ENCODE measurements around the gene CADM1.

Gene CADM1

DNA sequence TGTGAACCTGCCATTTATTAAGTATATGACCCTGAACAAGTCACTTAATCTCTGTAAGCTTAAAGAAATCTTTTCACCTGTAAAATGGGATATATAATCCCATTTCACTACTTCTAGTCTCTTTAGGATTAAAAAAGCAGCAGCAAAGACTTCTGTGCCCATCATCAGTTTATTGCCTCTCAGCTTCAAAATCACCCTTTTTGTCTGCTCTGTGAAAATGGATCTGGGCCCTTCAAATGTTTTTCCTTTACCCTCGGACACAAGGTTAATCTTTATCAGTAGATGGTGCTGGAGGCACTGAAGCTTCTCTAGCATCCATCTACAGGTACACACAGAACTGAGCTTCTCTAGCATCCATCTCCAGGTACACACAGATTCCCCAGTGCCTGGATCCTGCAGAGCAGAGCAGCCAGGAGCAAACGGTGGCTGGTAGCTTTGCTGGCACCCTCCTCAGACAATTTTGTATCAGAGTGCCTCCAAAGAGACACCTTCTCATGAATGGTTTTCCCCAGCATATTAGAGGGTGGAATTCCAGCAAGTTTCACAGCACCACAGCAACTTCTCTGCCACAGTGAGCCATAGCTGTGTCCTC lies 56.8 kb downstream of the CADM1 start:
- no peak overlapping the region for H3K4me2 ChIP-seq (ENCODE audit: insufficient read depth, low read length)
- H3K9ac ChIP-seq (ENCODE audit: low read depth, low read length) = no peak overlapping the region
- no peaks in the 10 kb centered on the region for H3K36me3 ChIP-seq (ENCODE audit: insufficient read depth, low read length)
- H3K79me2 ChIP-seq (ENCODE audit: insufficient read depth, low read length) = no peaks in the 10 kb centered on the region
- H2AFZ ChIP-seq (ENCODE audit: low read depth, low read length) = no peak overlapping the region
- H3K27me3 ChIP-seq (ENCODE audit: insufficient read depth, low read length, poor library complexity) = no peaks in the 10 kb centered on the region
- TF ChIP-seq CTCF (IDR thresholded peaks at IDR 0.05; ENCODE audit: borderline replicate concordance, extremely low read depth, low read length, poor library complexity, severe bottlenecking) = no peak
- TF ChIP-seq EZH2 (IDR thresholded peaks at IDR 0.05; ENCODE audit: borderline replicate concordance, low read depth, low read length, severe bottlenecking) = no peak
- no peak overlapping the region for H3K27ac ChIP-seq (ENCODE audit: low read length)
- DNase-seq (no peak), ATAC-seq (ENCODE audit: insufficient read depth, low read depth) (no peak)
- H4K20me1 ChIP-seq (ENCODE audit: insufficient read depth, low read length) = no peaks in the 10 kb centered on the region
- no peaks in the 10 kb centered on the region for H3K4me1 ChIP-seq (ENCODE audit: insufficient read depth, low read length)
- H3K4me3 ChIP-seq (ENCODE audit: low read depth in 1 of 2, low read length in 2 of 2) = no peak overlapping the region
- peaks cover 7% of the 10 kb centered on the region for H3K9me3 ChIP-seq (ENCODE audit: insufficient read depth, low read length, severe bottlenecking)

- no peak for TF ChIP-seq EZH2 (IDR thresholded peaks at IDR 0.05; ENCODE audit: borderline replicate concordance, low read depth, low read length, severe bottlenecking)
- no peak for TF ChIP-seq CTCF (IDR thresholded peaks at IDR 0.05; ENCODE audit: borderline replicate concordance, extremely low read depth, low read length, poor library complexity, severe bottlenecking)
- Histone ChIP-seq H3K27ac (ENCODE audit: low read length) (no peak overlapping the region), H3K27me3 (ENCODE audit: insufficient read depth, low read length, poor library complexity) (peaks cover 4% of the 10 kb centered on the region), H3K4me3 (ENCODE audit: low read depth in 1 of 2, low read length in 2 of 2) (no peak overlapping the region), H3K9me3 (ENCODE audit: insufficient read depth, low read length, severe bottlenecking) (peaks cover 7% of the 10 kb centered on the region), H2AFZ (ENCODE audit: low read depth, low read length) (no peak overlapping the region), H3K4me1 (ENCODE audit: insufficient read depth, low read length) (no peaks in the 10 kb centered on the region), H4K20me1 (ENCODE audit: insufficient read depth, low read length) (no peaks in the 10 kb centered on the region), H3K36me3 (ENCODE audit: insufficient read depth, low read length) (no peaks in the 10 kb centered on the region), H3K4me2 (ENCODE audit: insufficient read depth, low read length) (no peak overlapping the region), H3K79me2 (ENCODE audit: insufficient read depth, low read length) (no peaks in the 10 kb centered on the region), H3K9ac (ENCODE audit: low read depth, low read length) (no peak overlapping the region)
- ATAC-seq (ENCODE audit: insufficient read depth, low read depth) (no peak), DNase-seq (no peak)
Measured at GRCh38 chr11:115446214-115446613, 58.0 kb downstream of the CADM1 start.

DNA sequence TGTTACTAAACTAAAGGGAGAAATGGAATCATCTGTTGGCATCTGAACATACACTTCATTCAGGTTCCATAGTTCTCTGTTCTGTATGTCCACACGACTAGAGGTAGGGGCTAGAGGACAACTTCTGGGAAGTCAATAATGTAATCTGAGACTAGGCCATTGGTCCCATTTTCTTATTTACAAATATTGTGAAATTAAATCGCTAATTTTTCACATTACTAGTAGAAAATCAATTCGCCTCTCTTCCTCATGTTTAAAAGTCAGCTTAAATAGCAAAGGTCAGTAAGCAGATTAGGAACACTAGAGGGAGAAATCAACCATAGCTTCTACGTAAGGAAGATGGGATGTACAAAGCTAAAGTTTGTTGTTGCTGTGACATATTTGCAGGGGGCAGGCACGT lies 59.7 kb downstream of the CADM1 start:
- DNase-seq (no peak), ATAC-seq (ENCODE audit: insufficient read depth, low read depth) (no peak)
- no peaks in the 10 kb centered on the region for H3K36me3 ChIP-seq (ENCODE audit: insufficient read depth, low read length)
- peaks cover 7% of the 10 kb centered on the region for H3K9me3 ChIP-seq (ENCODE audit: insufficient read depth, low read length, severe bottlenecking)
- H3K4me2 ChIP-seq (ENCODE audit: insufficient read depth, low read length) = no peak overlapping the region
- H3K79me2 ChIP-seq (ENCODE audit: insufficient read depth, low read length) = no peaks in the 10 kb centered on the region
- TF ChIP-seq CTCF (IDR thresholded peaks at IDR 0.05; ENCODE audit: borderline replicate concordance, extremely low read depth, low read length, poor library complexity, severe bottlenecking) (no peak), EZH2 (IDR thresholded peaks at IDR 0.05; ENCODE audit: borderline replicate concordance, low read depth, low read length, severe bottlenecking) (no peak)
- no peaks in the 10 kb centered on the region for H4K20me1 ChIP-seq (ENCODE audit: insufficient read depth, low read length)
- H3K9ac ChIP-seq (ENCODE audit: low read depth, low read length) = no peak overlapping the region
- H3K27ac ChIP-seq (ENCODE audit: low read length) = no peak overlapping the region
- H3K27me3 ChIP-seq (ENCODE audit: insufficient read depth, low read length, poor library complexity) = peaks cover 4% of the 10 kb centered on the region
- H2AFZ ChIP-seq (ENCODE audit: low read depth, low read length) = no peak overlapping the region
- no peaks in the 10 kb centered on the region for H3K4me1 ChIP-seq (ENCODE audit: insufficient read depth, low read length)
- H3K4me3 ChIP-seq (ENCODE audit: low read depth in 1 of 2, low read length in 2 of 2) = no peak overlapping the region

All from DND-41 (cell line).